ENCODE data around the gene TTC7B.

- no peak for TF ChIP-seq CTCF (IDR thresholded peaks at IDR 0.05 in 4 of 5, conservative IDR thresholded peaks at IDR 0.05 in 1 of 5)
- no peak for TF ChIP-seq POLR2A (IDR thresholded peaks at IDR 0.05)
Observed at GRCh38 chr14:90536092-90536491, 280.1 kb downstream of the TTC7B start.

All from gastrocnemius medialis (tissue), 4 donors.